WTC11 (cell line): ENCODE results near the gene PA2G4. TPM values are rescaled to one million over a fixed set of nuclear protein-coding genes. Genes with fewer than 3 reads are reported as not detected.
A peak's percentile ranks its signal among the peaks of the same experiment; 100 is the strongest.

Experiments used
- AR ChIP-seq: fragments of 250-450 bp; sonication (Bioruptor Pico); IDR thresholded peaks from 2 replicates; pipeline ENCODE4 v1.9.0; 2021; ENCODE audit warnings: mild to moderate bottlenecking
- ATF6 ChIP-seq: sonication (generic); formaldehyde crosslinking; IDR thresholded peaks from 2 replicates; pipeline ENCODE4 v1.8.1; 2023; ENCODE audit warnings: mild to moderate bottlenecking, missing genetic modification reagents
- CREM ChIP-seq: sonication (generic); formaldehyde crosslinking; IDR thresholded peaks from 2 replicates; pipeline ENCODE4 v1.8.1; 2022; ENCODE audit warnings: mild to moderate bottlenecking, missing genetic modification reagents, moderate library complexity
- FOXP4 ChIP-seq: sonication (generic); formaldehyde crosslinking; IDR thresholded peaks from 2 replicates; pipeline ENCODE4 v1.8.0; 2022; ENCODE audit warnings: mild to moderate bottlenecking, missing genetic modification reagents
- GABPB1 ChIP-seq: sonication (generic); formaldehyde crosslinking; IDR thresholded peaks from 2 replicates; pipeline ENCODE4 v1.8.1; 2023; ENCODE audit warnings: mild to moderate bottlenecking, missing genetic modification reagents
- IRF2 ChIP-seq: sonication (generic); formaldehyde crosslinking; IDR thresholded peaks from 2 replicates; pipeline ENCODE4 v1.8.0; 2022; ENCODE audit warnings: low read depth, missing genetic modification reagents, borderline replicate concordance
- JAZF1 ChIP-seq: fragments of 250-450 bp; sonication (Bioruptor Pico); IDR thresholded peaks from 2 replicates; pipeline ENCODE4 v1.9.0; 2021; ENCODE audit warnings: moderate library complexity, mild to moderate bottlenecking, inconsistent platforms
- MLX ChIP-seq: sonication (generic); formaldehyde crosslinking; IDR thresholded peaks from 2 replicates; pipeline ENCODE4 v1.8.1; 2023; ENCODE audit warnings: mild to moderate bottlenecking, missing genetic modification reagents, moderate library complexity
- MYBL2 ChIP-seq: sonication (generic); formaldehyde crosslinking; IDR thresholded peaks from 2 replicates; pipeline ENCODE4 v1.8.1; 2023; ENCODE audit warnings: mild to moderate bottlenecking, moderate library complexity, missing genetic modification reagents
- NFATC4 ChIP-seq: fragments of 250-450 bp; sonication (Bioruptor Pico); IDR thresholded peaks from 2 replicates; pipeline ENCODE4 v1.9.0; 2021; ENCODE audit warnings: mild to moderate bottlenecking
- PRDM15 ChIP-seq: sonication (generic); formaldehyde crosslinking; IDR thresholded peaks from 2 replicates; pipeline ENCODE4 v1.8.0; 2022; ENCODE audit warnings: missing genetic modification reagents
- PRRX2 ChIP-seq: fragments of 250-450 bp; sonication (Bioruptor Pico); IDR thresholded peaks from 2 replicates; pipeline ENCODE4 v1.8.0; 2021; ENCODE audit warnings: mild to moderate bottlenecking
- RELA ChIP-seq: sonication (generic); formaldehyde crosslinking; IDR thresholded peaks from 2 replicates; pipeline ENCODE4 v1.8.1; 2022; ENCODE audit warnings: missing genetic modification reagents, mild to moderate bottlenecking, borderline replicate concordance
- SMAD4 ChIP-seq: sonication (generic); formaldehyde crosslinking; IDR thresholded peaks from 2 replicates; pipeline ENCODE4 v1.8.0; 2022; ENCODE audit warnings: mild to moderate bottlenecking, missing genetic modification reagents
- STAT6 ChIP-seq: sonication (generic); formaldehyde crosslinking; conservative IDR thresholded peaks from 2 replicates; pipeline ENCODE4 v1.8.1; 2023; ENCODE audit warnings: mild to moderate bottlenecking, low read depth, missing genetic modification reagents, moderate library complexity
- TCF7 ChIP-seq: sonication (generic); formaldehyde crosslinking; IDR thresholded peaks from 2 replicates; pipeline ENCODE4 v1.8.0; 2022; ENCODE audit warnings: mild to moderate bottlenecking, low read depth, missing genetic modification reagents, moderate library complexity
- USF1 ChIP-seq: sonication (generic); formaldehyde crosslinking; IDR thresholded peaks from 2 replicates; pipeline ENCODE4 v1.8.0; 2022; ENCODE audit warnings: mild to moderate bottlenecking, missing genetic modification reagents
- ZNF121 ChIP-seq: sonication (generic); formaldehyde crosslinking; IDR thresholded peaks from 2 replicates; pipeline ENCODE4 v1.8.0; 2023; ENCODE audit warnings: missing genetic modification reagents
- ZNF219 ChIP-seq: sonication (generic); formaldehyde crosslinking; IDR thresholded peaks from 2 replicates; pipeline ENCODE4 v1.8.0; 2023; ENCODE audit warnings: missing genetic modification reagents, mild to moderate bottlenecking, borderline replicate concordance
- ZNF396 ChIP-seq: fragments of 250-450 bp; sonication (Bioruptor Pico); IDR thresholded peaks from 2 replicates; pipeline ENCODE4 v1.8.0; 2021; ENCODE audit warnings: mild to moderate bottlenecking, moderate library complexity, borderline replicate concordance
- ZNF423 ChIP-seq: fragments of 250-450 bp; sonication (Bioruptor Pico); IDR thresholded peaks from 2 replicates; pipeline ENCODE4 v2.1.2; 2022; ENCODE audit warnings: mild to moderate bottlenecking, moderate library complexity
- ZNF512 ChIP-seq: sonication (generic); formaldehyde crosslinking; IDR thresholded peaks from 2 replicates; pipeline ENCODE4 v1.8.1; 2022; ENCODE audit warnings: missing genetic modification reagents, borderline replicate concordance
- total RNA-seq: library from RNA; stranded (reverse); gene quantifications from 3 replicates; pipeline ENCODE4 v1.2.3, GENCODE V29; 2021

The PA2G4 gene
- total RNA-seq, 1 experiment from 2014 or later, result 249 TPM

GRCh38 chr12:56116267-56117081 is 12.1 kb downstream of the PA2G4 start, which contains the start of gene RPL41 (continued):
- TF ChIP-seq MLX (no peak), PRDM15 (CRISPR knock-in tag) (no peak), PRRX2 (peak; percentile 91), ZNF396 (CRISPR knock-in tag) (no peak), GABPB1 (CRISPR knock-in tag) (peak; percentile 77), AR (peak; percentile 81), SMAD4 (no peak), STAT6 (CRISPR knock-in tag) (no peak), ZNF423 (CRISPR knock-in tag) (no peak), ZNF121 (CRISPR knock-in tag) (no peak), USF1 (CRISPR knock-in tag) (peak; percentile 60; the same call in 1 of the 2 replicates), MYBL2 (CRISPR knock-in tag) (peak; percentile 47; the same call in 1 of the 2 replicates), ATF6 (no peak), NFATC4 (peak; percentile 89), JAZF1 (no peak), FOXP4 (CRISPR knock-in tag) (no peak), IRF2 (CRISPR knock-in tag) (no peak), ZNF219 (CRISPR knock-in tag) (no peak), TCF7 (no peak), ZNF512 (CRISPR knock-in tag) (no peak; the same call in 1 of the 2 replicates), RELA (no peak), CREM (CRISPR knock-in tag) (peak; percentile 94)
